Nephron (organoid): ENCODE results near the gene TUBA1C.
"Not testable (repeated sequence)": the region's sequence is repeated elsewhere in the genome, so short reads cannot be mapped to it uniquely, and the experiment has no call there.

Source experiments
- H3K27ac Mint-ChIP-seq, 3 experiments: 2 replicates each; pipeline ENCODE4 v1.8.0; 2020; ENCODE audit warnings: mixed read lengths in 3 of 3, mild to moderate bottlenecking in 2 of 3, moderate library complexity in 1 of 3
- H3K27me3 Mint-ChIP-seq: 2 replicates; pipeline ENCODE4 v1.8.0; 2021; ENCODE audit warnings: low read depth, mild to moderate bottlenecking, moderate library complexity, mixed read lengths
- H3K36me3 Mint-ChIP-seq: 2 replicates; pipeline ENCODE4 v1.8.0; 2020; ENCODE audit warnings: low read depth, mixed read lengths
- H3K4me1 Mint-ChIP-seq: 2 replicates; pipeline ENCODE4 v1.8.0; 2020; ENCODE audit warnings: mixed read lengths
- H3K4me3 Mint-ChIP-seq, 3 experiments: 2 replicates each; pipeline ENCODE4 v1.8.0; 2020; ENCODE audit warnings: mild to moderate bottlenecking in 3 of 3, mixed read lengths in 3 of 3, moderate library complexity in 2 of 3
- H3K9me3 Mint-ChIP-seq: 2 replicates; pipeline ENCODE4 v1.8.0; 2020; ENCODE audit warnings: mixed read lengths
- TF ChIP-seq, protein P1 (sequence below), 3 experiments: fragments of 200-600 bp; sonication (generic); IDR thresholded peaks; one replicate each; pipeline ENCODE4 v1.5.0; 2021; ENCODE audit warnings: antibody characterized with exemption in 3 of 3; ENCODE audit not compliant: unreplicated experiment in 3 of 3

The TUBA1C gene

DNA sequence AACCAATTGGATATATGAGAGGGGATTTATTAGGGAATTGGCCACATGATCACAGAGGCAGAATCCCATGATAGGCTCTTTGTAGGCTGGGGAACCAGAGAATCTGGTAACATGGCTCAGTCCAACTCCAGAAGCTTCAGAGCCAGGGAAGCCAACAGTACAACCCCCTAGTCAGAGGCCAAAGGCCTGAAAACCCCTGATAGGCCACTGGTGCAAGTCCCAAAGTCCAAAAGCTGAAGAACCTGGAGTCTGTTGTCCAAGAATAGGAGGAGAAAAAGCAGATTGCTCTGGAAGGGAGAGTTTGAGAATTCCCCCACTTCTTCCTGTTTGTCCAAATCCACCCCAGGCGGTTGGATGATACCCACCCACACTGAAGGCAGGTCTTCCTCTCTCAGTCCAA is 49.9 kb downstream of the TUBA1C start:
- Mint-ChIP-seq H3K4me1 (no peaks in the 10 kb centered on the region), H3K9me3 (no peaks in the 10 kb centered on the region)

DNA sequence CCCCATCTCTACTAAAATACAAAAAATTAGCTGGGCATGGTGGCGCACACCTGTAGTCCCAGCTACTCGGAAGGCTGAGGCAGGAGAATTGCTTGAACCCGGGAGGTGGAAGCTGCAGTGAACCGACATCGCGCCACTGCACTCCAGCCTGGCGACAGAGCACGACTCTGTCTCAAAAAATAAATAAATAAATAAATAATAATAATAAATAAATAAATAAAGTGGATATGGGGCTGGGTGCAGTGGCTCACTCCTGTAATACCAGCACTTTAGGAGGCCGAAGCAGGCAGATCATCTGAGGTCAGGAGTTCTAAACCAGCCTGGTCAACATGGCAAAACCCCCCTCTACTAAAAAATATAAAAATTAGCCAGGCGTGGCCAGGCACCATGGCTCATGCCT is 52.2 kb downstream of the TUBA1C start:
- H3K36me3 Mint-ChIP-seq, H3K9me3 Mint-ChIP-seq, H3K27ac Mint-ChIP-seq, H3K4me3 Mint-ChIP-seq, H3K4me1 Mint-ChIP-seq: not testable (repeated sequence)
- H3K27me3 Mint-ChIP-seq = peaks cover 18% of the 10 kb centered on the region

More for the DNA sequence above, 49.9 kb downstream of the TUBA1C start:
- H3K27me3 Mint-ChIP-seq = peaks cover 30% of the 10 kb centered on the region
- H3K27ac Mint-ChIP-seq = no peak overlapping the region
- H3K36me3 Mint-ChIP-seq = no peaks in the 10 kb centered on the region
- H3K4me3 Mint-ChIP-seq = no peak overlapping the region
- TF ChIP-seq, protein P1, sequence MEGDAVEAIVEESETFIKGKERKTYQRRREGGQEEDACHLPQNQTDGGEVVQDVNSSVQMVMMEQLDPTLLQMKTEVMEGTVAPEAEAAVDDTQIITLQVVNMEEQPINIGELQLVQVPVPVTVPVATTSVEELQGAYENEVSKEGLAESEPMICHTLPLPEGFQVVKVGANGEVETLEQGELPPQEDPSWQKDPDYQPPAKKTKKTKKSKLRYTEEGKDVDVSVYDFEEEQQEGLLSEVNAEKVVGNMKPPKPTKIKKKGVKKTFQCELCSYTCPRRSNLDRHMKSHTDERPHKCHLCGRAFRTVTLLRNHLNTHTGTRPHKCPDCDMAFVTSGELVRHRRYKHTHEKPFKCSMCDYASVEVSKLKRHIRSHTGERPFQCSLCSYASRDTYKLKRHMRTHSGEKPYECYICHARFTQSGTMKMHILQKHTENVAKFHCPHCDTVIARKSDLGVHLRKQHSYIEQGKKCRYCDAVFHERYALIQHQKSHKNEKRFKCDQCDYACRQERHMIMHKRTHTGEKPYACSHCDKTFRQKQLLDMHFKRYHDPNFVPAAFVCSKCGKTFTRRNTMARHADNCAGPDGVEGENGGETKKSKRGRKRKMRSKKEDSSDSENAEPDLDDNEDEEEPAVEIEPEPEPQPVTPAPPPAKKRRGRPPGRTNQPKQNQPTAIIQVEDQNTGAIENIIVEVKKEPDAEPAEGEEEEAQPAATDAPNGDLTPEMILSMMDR (IDR thresholded peaks at IDR 0.05; ENCODE audit: unreplicated experiment in 3 of 3) = no peak

DNA sequence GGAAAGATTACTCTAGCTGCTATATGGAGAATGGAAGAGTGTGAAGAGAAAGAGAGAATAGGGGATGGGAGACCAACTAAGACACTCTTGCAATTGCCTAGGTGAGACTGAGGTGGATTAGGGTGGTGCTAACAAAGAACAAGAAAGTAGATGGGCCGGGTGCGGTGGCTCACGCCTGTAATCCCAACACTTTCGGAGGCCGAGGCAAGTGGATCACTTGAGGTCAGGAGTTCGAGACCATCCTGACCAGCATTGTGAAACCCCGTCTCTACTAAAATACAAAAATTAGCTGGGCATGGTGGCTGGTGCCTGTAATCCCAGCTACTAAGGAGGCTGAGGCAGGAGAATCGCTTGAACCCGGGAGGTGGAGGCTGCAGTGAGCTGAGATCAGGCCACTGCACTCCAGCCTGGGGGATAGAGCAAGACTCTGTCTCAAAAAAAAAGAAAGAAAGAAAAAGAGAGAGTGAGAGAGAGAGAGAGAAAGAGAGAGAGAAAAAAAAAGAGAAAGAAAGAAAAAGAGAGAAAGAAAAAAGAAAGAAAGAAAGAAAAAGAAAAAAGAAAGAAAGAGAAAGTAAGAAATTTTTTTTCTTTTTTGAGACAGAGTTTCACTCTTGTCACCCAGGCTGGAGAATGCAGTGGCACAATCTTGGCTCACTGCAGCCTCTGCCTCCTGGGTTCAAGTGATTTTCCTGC is 55.7 kb downstream of the TUBA1C start:
- not testable (repeated sequence) for H3K27ac Mint-ChIP-seq, H3K36me3 Mint-ChIP-seq, H3K9me3 Mint-ChIP-seq
- H3K27me3 Mint-ChIP-seq = peaks cover 13% of the 10 kb centered on the region
- H3K4me3 Mint-ChIP-seq = peak overlapping the region; percentile 40 to 70 (median 55)
- peaks cover 14% of the 10 kb centered on the region for H3K4me1 Mint-ChIP-seq

DNA sequence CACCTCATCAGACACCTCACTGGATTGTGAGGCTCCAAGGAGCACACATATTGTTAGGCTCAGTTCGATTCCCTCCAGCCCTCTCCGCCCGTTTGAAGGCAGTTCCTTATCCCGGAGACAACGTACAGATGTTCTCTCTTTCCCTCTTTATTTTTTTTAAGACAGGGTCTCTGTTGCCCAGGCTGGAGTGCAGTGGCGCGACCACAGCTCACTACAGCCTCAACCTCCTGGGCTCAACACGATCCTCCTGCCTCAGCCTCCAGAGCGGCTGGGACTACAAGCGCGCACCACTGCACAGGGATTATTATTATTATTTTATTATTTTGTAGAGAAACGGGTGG is 57.5 kb downstream of the TUBA1C start:
- Mint-ChIP-seq H3K27ac (peak overlapping the region in 2 of 3 experiments; percentile 72 to 86), H3K4me1 (peaks cover 14% of the 10 kb centered on the region), H3K9me3 (no peaks in the 10 kb centered on the region), H3K4me3 (peak overlapping the region; percentile 96 to 100 (median 97)), H3K27me3 (peaks cover 13% of the 10 kb centered on the region), H3K36me3 (peaks cover 7% of the 10 kb centered on the region)
- TF ChIP-seq, protein P1 (IDR thresholded peaks at IDR 0.05; ENCODE audit: unreplicated experiment in 3 of 3) = no peak

DNA sequence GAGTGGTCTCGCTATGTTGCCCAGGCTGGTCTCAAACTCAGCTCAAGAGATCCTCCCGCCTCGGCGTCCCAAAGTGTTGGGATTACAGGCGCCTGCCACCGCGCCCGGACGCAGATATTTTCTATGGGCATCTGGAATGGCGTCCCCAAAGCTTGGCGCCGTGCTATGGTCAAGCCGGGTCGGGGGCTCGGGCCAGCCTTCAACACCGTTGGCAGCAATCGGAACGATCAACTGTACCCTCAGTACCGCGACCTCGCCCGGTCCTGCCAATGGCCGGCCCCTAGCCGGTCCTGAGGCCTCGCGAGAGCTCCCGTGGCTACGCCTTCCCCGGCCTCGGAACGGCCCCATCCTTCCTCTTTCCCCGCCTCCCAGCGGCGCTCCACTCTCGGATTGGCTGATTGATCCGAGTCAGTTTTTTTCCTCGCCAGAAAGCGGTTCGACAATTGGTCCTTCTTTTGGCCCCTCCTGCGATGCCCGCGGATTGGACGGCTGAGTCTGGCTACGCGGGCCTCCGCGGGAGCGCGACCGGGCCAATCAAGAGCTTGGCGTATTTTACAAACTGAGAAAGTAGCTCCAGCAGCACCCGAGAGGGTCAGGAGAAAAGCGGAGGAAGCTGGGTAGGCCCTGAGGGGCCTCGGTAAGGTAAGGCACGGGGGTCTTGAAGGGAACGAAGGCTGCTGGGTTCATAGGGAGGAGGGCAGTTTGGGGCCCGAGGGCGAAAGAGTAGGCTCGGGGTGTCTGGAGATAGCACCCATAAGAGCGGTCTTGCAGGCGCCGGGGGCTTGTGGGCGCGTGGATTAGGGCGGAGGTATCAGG is 58.0 kb downstream of the TUBA1C start, which contains the start of gene TROAP:
Gene TROAP (plus strand): TSS at position 548 of the 816 bp plus-strand sequence. CDS start 354 bp downstream, outside the sequence.
- H3K27ac Mint-ChIP-seq = peak within 1 kb of the TSS; percentile 51 to 86 (median 72)

DNA sequence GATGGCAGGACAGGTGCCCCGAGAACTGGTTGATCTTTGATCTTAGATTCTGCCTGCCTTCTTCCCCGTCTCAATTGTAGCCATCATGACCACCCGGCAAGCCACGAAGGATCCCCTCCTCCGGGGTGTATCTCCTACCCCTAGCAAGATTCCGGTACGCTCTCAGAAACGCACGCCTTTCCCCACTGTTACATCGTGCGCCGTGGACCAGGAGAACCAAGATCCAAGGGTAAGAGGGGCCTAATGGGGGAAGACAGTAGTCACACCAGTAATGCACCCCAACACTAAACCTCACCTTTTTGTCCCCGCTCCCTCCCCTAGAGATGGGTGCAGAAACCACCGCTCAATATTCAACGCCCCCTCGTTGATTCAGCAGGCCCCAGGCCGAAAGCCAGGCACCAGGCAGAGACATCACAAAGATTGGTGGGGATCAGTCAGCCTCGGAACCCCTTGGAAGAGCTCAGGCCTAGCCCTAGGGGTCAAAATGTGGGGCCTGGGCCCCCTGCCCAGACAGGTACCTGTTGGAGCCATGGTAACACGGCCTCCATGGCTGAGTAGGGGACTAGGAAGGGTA is 58.7 kb downstream of the TUBA1C start:
- peaks cover 14% of the 10 kb centered on the region for H3K4me1 Mint-ChIP-seq
- TF ChIP-seq, protein P1 (IDR thresholded peaks at IDR 0.05; ENCODE audit: unreplicated experiment in 3 of 3) = no peak
- peaks cover 5% of the 10 kb centered on the region for H3K27me3 Mint-ChIP-seq

More for the DNA sequence above, 58.0 kb downstream of the TUBA1C start, which contains the start of gene TROAP:
- H3K9me3 Mint-ChIP-seq = no peaks in the 10 kb centered on the region
- H3K27me3 Mint-ChIP-seq = peaks cover 10% of the 10 kb centered on the region
- peak within 1 kb of the TSS; percentile 96 to 100 (median 97) for H3K4me3 Mint-ChIP-seq
- H3K36me3 Mint-ChIP-seq = peaks cover 13% of the 10 kb centered on the region
- H3K4me1 Mint-ChIP-seq = peaks cover 14% of the 10 kb centered on the region
- TF ChIP-seq, protein P1 (IDR thresholded peaks at IDR 0.05; ENCODE audit: unreplicated experiment in 3 of 3) = no peak

More for the DNA sequence above, 58.7 kb downstream of the TUBA1C start:
- peaks cover 15% of the 10 kb centered on the region for H3K36me3 Mint-ChIP-seq
- no peaks in the 10 kb centered on the region for H3K9me3 Mint-ChIP-seq
- peak overlapping the region in 2 of 3 experiments; percentile 51 to 72 for H3K27ac Mint-ChIP-seq
- peak overlapping the region; percentile 96 to 100 (median 97) for H3K4me3 Mint-ChIP-seq
